Natural killer cell (primary cell): ENCODE results near the gene ZNF878. TPM values are rescaled to one million over a fixed set of nuclear protein-coding genes. Genes with fewer than 3 reads are reported as not detected.
"Not testable (repeated sequence)": the region's sequence is repeated elsewhere in the genome, so short reads cannot be mapped to it uniquely, and the experiment has no call there.

Source experiments
- ATAC-seq, 3 donors: fragments of 150-1000 bp in 2 of 3; fragments of 200-7000 bp in 1 of 3; cut with Tn5 transposase; 1 replicate in 1 of 3; 2 replicates in 2 of 3; pipeline ENCODE4 v1.10.0; 2021; ENCODE audit warnings: mild to moderate bottlenecking in 2 of 3, moderate library complexity in 2 of 3
- DNase-seq, 2 donors: peaks; one replicate each; pipeline versions ENCODE4 v3.0.0 to v3.0.0-alpha.2; 2013 to 2021; ENCODE audit warnings: mixed read lengths in 1 of 2
- H3K27ac ChIP-seq: one replicate; pipeline ENCODE4 v1.5.1; 2013; ENCODE audit warnings: mild to moderate bottlenecking, low read length
- H3K27me3 ChIP-seq: one replicate; pipeline ENCODE4 v1.6.1; 2013; ENCODE audit warnings: low read length; ENCODE audit not compliant: control insufficient read depth, insufficient read depth
- H3K36me3 ChIP-seq: one replicate; pipeline ENCODE4 v1.6.1; 2013; ENCODE audit warnings: low read length; ENCODE audit not compliant: control insufficient read depth, insufficient read depth
- H3K4me1 ChIP-seq: one replicate; pipeline ENCODE4 v1.6.1; 2013; ENCODE audit warnings: low read length; ENCODE audit not compliant: control insufficient read depth, insufficient read depth
- H3K4me3 ChIP-seq: one replicate; pipeline ENCODE4 v1.5.1; 2013; ENCODE audit warnings: low read length
- H3K9me3 ChIP-seq: one replicate; pipeline ENCODE4 v1.6.1; 2013; ENCODE audit warnings: low read length; ENCODE audit not compliant: control insufficient read depth, insufficient read depth
- H3K27ac Mint-ChIP-seq, 2 donors: one replicate each; pipeline ENCODE4 v1.8.0; 2022; ENCODE audit warnings: mild to moderate bottlenecking in 2 of 2, mixed read lengths in 2 of 2, moderate library complexity in 1 of 2
- H3K27me3 Mint-ChIP-seq, 2 donors: one replicate each; pipeline ENCODE4 v1.8.0; 2022; ENCODE audit warnings: low read depth in 2 of 2, mixed read lengths in 2 of 2
- H3K36me3 Mint-ChIP-seq: one replicate; pipeline ENCODE4 v1.8.0; 2022; ENCODE audit warnings: mixed read lengths
- H3K4me1 Mint-ChIP-seq, 2 donors: one replicate each; pipeline ENCODE4 v1.8.0; 2022; ENCODE audit warnings: mixed read lengths in 2 of 2
- H3K4me3 Mint-ChIP-seq: one replicate; pipeline ENCODE4 v1.8.0; 2022; ENCODE audit warnings: mild to moderate bottlenecking, moderate library complexity, mixed read lengths
- H3K9me3 Mint-ChIP-seq, 2 donors: one replicate each; pipeline ENCODE4 v1.8.0; 2022; ENCODE audit warnings: mixed read lengths in 2 of 2
- WGBS: methylation state at CpG from one replicate; pipeline ENCODE4 v1.1.7; 2013; ENCODE audit warnings: missing lambda C conversion rate; ENCODE audit not compliant: insufficient coverage; 5-methylcytosine and 5-hydroxymethylcytosine counted together
- intact Hi-C: fragments of 100-400 bp; cut with micrococcal nuclease; formaldehyde crosslinking; loops from one replicate; pipeline ENCODE4 v1.14.2; 2022
- total RNA-seq, 4 donors: library from RNA; stranded (reverse); fragments of 120-200 nt in 1 of 4; gene quantifications; one replicate each; pipeline versions ENCODE4 v1.2.3 to v1.2.4, GENCODE V29; 2013 to 2022
- TF ChIP-seq, protein P1 (sequence below): fragments of 200-600 bp; IDR thresholded peaks from one replicate; pipeline ENCODE4 v1.8.0; 2022; ENCODE audit warnings: antibody characterized with exemption

The ZNF878 gene
- total RNA-seq, 3 donors from 2014 or later (not counting 1 experiment from before 2014, with no cell fraction given): 0.20 to 0.54 TPM; not detected in 1

DNA sequence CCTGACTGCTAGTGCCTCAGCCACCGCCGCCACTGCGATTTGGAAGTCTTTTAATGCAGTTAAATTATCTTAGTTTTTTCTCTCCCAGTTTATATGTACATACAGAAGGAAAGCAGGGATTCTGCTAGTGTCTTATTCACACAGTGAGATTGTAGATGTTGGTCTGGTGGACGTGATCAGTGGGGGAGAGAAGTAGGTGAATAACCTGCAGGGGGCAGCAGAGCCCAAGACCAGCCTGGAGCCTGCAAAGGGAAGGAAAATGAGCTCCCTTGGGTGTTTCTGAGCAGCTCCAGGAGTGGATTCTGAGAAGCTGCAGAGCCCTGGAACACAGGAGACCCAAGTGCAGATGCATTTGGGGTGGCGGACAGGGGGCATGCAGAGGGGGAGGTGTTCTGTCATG lies 38.0 kb upstream of the ZNF878 start:
- no peaks in the 10 kb centered on the region for H3K9me3 ChIP-seq
- 58% methylated on average over 2 of the region's 5 CpGs for WGBS
- H3K27me3 ChIP-seq: no peaks in the 10 kb centered on the region
- peaks cover 15% of the 10 kb centered on the region for H3K4me1 ChIP-seq
- H3K9me3 Mint-ChIP-seq: no peaks in the 10 kb centered on the region
- TF ChIP-seq, protein P1, sequence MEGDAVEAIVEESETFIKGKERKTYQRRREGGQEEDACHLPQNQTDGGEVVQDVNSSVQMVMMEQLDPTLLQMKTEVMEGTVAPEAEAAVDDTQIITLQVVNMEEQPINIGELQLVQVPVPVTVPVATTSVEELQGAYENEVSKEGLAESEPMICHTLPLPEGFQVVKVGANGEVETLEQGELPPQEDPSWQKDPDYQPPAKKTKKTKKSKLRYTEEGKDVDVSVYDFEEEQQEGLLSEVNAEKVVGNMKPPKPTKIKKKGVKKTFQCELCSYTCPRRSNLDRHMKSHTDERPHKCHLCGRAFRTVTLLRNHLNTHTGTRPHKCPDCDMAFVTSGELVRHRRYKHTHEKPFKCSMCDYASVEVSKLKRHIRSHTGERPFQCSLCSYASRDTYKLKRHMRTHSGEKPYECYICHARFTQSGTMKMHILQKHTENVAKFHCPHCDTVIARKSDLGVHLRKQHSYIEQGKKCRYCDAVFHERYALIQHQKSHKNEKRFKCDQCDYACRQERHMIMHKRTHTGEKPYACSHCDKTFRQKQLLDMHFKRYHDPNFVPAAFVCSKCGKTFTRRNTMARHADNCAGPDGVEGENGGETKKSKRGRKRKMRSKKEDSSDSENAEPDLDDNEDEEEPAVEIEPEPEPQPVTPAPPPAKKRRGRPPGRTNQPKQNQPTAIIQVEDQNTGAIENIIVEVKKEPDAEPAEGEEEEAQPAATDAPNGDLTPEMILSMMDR: peak; percentile 66
- H3K36me3 ChIP-seq: no peaks in the 10 kb centered on the region
- intact Hi-C loops: loop anchor here (2.0 kb wide), 1 partner anchor 50 kb away; the partner anchor contains the start of gene ZNF20
- no peak overlapping the region for H3K4me3 ChIP-seq
- peak overlapping the region; percentile 70 to 73 for H3K27ac Mint-ChIP-seq
- H3K27ac ChIP-seq: no peak overlapping the region
- peak; percentile 57 to 73 for DNase-seq
- H3K27me3 Mint-ChIP-seq: no peaks in the 10 kb centered on the region
- peaks cover 11 to 12% of the 10 kb centered on the region in 2 donors for H3K4me1 Mint-ChIP-seq
- no peaks in the 10 kb centered on the region for H3K36me3 Mint-ChIP-seq
- ATAC-seq: peak; percentile 53 to 70 (median 62)
- peak overlapping the region; percentile 61 for H3K4me3 Mint-ChIP-seq

DNA sequence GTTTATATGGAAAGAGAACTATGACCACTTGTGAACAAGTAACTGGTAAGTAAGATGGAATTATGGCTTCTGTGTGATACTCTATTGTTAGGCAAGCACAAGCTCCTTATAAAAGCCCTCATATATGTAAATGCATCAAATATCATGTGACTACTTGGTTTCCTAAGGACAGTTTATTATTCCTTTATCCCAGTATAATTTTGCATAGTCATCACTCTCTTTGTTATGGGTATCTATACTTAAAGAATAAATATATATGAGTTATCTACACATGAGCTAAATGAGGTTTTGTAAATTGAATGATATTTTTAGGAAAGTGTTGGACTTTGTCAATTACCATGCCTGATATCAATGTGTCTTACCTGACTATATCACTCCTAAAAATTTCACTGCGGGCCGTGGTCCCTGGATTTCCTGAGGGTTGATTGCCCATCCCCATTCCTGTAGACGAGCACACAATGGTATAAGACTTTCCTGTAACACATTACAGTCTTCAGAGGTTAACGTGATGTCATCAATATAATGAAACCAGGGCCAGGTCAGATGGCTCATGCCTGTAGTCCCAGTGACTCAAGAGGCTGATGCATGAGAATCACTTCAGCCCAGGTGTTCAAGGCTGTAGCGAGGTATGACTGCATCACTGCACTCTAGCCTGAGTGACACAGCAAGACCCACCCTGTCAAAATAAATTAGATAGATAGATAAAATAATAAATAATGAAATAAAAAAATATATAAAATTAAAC lies 32.5 kb upstream of the ZNF878 start:
- intact Hi-C loops: no loop called here
- Mint-ChIP-seq H3K4me3 (no peak overlapping the region), H3K27ac (no peak overlapping the region), H3K27me3 (no peaks in the 10 kb centered on the region), H3K9me3 (no peaks in the 10 kb centered on the region), H3K4me1 (no peaks in the 10 kb centered on the region), H3K36me3 (no peaks in the 10 kb centered on the region)
- ATAC-seq: no peak
- Histone ChIP-seq H3K4me1 (no peaks in the 10 kb centered on the region), H3K27me3 (no peaks in the 10 kb centered on the region), H3K9me3 (peaks cover 37% of the 10 kb centered on the region), H3K27ac (no peak overlapping the region), H3K36me3 (no peaks in the 10 kb centered on the region), H3K4me3 (no peak overlapping the region)
- 95% methylated on average over 5 of the region's 5 CpGs for WGBS
- no peak for DNase-seq
- TF ChIP-seq, protein P1: no peak

DNA sequence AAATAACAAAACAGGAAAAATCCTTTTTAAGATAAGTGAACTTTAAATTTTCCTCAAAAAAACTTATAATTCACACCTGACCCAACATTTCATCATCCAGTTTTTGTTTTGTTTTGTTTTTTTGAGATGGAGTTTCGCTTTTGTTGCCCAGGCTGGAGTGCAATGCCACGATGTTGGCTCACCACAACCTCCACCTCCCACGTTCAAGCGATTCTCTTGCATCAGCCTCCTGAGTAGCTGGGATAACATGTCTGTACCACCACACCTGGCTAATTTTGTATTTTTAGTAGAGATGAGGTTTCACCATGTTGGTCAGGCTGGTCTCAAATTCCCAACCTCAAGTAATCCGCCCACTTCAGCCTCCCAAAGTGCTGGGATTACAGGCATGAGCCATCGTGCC lies 30.6 kb upstream of the ZNF878 start:
- H3K27me3 ChIP-seq, H3K4me3 ChIP-seq, H3K27me3 Mint-ChIP-seq, H3K4me1 Mint-ChIP-seq, H3K27ac Mint-ChIP-seq, H3K4me1 ChIP-seq, H3K9me3 Mint-ChIP-seq, DNase-seq, ATAC-seq, intact Hi-C loops, H3K27ac ChIP-seq, H3K36me3 Mint-ChIP-seq, H3K4me3 Mint-ChIP-seq, H3K36me3 ChIP-seq: not testable (repeated sequence)
- 93% methylated on average over 3 of the region's 6 CpGs for WGBS
- peaks cover 56% of the 10 kb centered on the region for H3K9me3 ChIP-seq

DNA sequence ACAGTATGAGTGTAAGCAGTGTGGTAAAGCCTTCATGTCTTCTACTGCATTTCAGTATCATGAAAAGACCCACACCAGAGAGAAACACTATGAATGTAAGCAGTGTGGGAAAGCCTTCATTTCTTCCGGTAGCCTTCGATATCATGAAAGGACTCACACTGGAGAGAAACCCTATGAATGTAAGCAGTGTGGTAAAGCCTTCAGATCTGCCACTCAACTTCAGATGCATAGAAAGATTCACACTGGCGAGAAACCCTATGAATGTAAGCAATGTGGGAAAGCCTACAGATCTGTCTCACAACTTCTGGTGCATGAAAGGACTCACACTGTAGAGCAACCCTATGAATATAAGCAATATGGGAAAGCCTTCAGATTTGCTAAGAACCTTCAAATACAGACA lies 24.6 kb upstream of the ZNF878 start:
- Mint-ChIP-seq H3K4me3 (no peak overlapping the region), H3K4me1 (no peaks in the 10 kb centered on the region), H3K27ac (peak overlapping the region in 1 of 2 donors; percentile 19), H3K9me3 (peaks cover 4 to 16% of the 10 kb centered on the region in 2 donors), H3K36me3 (peaks cover 40% of the 10 kb centered on the region), H3K27me3 (no peaks in the 10 kb centered on the region)
- Histone ChIP-seq H3K4me3 (no peak overlapping the region), H3K36me3 (peaks cover 28% of the 10 kb centered on the region), H3K4me1 (no peaks in the 10 kb centered on the region), H3K27ac (no peak overlapping the region), H3K27me3 (no peaks in the 10 kb centered on the region), H3K9me3 (peaks cover 79% of the 10 kb centered on the region)
- intact Hi-C loops: no loop called here
- DNase-seq (no peak), ATAC-seq (no peak)
- TF ChIP-seq, protein P1: no peak
- WGBS: 83% methylated on average over 3 of the region's 3 CpGs

DNA sequence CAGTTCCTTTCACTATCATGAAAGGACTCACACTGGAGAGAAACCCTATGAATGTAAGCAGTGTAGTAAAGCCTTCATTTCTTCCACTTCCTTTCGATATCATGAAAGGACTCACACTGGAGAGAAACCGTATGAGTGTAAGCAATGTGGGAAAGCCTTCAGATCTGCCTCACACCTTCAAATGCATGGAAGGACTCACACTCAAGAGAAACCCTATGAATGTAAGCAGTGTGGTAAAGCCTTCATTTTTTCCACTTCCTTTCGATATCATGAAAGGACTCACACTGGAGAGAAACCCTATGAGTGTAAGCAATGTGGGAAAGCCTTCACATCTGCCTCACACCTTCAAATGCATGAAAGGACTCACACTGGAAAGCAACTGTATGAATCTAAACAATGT lies 23.6 kb upstream of the ZNF878 start:
- ATAC-seq: not testable (repeated sequence)
- peaks cover 4 to 16% of the 10 kb centered on the region in 2 donors for H3K9me3 Mint-ChIP-seq
- H3K36me3 ChIP-seq: peaks cover 28% of the 10 kb centered on the region

More for the DNA sequence above, 23.6 kb upstream of the ZNF878 start:
- H3K36me3 Mint-ChIP-seq: peaks cover 40% of the 10 kb centered on the region
- intact Hi-C loops, H3K4me3 Mint-ChIP-seq, DNase-seq, H3K27me3 Mint-ChIP-seq, H3K4me1 ChIP-seq, H3K27ac ChIP-seq, H3K27me3 ChIP-seq, H3K4me1 Mint-ChIP-seq, H3K4me3 ChIP-seq: not testable (repeated sequence)
- 100% methylated on average over 2 of the region's 3 CpGs for WGBS
- peak overlapping the region in 1 of 2 donors; percentile 19 for H3K27ac Mint-ChIP-seq
- H3K9me3 ChIP-seq: peaks cover 77% of the 10 kb centered on the region
